Activated naive CD8-positive, alpha-beta T cell treated with anti-CD3 and anti-CD28 coated beads for 36 hours (primary cell): Measurements from ENCODE around the gene PHLPP1. TPM values are rescaled to one million over a fixed set of nuclear protein-coding genes. Genes with fewer than 3 reads are reported as not detected.
"Not testable (repeated sequence)": the region's sequence is repeated elsewhere in the genome, so short reads cannot be mapped to it uniquely, and the experiment has no call there.

ENCODE experiments used
- DNase-seq: peaks from one replicate; pipeline ENCODE4 v3.0.0; 2021
- H3K27ac Mint-ChIP-seq: one replicate; pipeline ENCODE4 v1.8.0; 2022; ENCODE audit warnings: mild to moderate bottlenecking, moderate library complexity, mixed read lengths
- H3K27me3 Mint-ChIP-seq: one replicate; pipeline ENCODE4 v1.8.0; 2022; ENCODE audit warnings: mild to moderate bottlenecking, mixed read lengths
- H3K36me3 Mint-ChIP-seq: one replicate; pipeline ENCODE4 v1.8.0; 2021; ENCODE audit warnings: mild to moderate bottlenecking, mixed read lengths
- H3K4me1 Mint-ChIP-seq: one replicate; pipeline ENCODE4 v1.8.0; 2021; ENCODE audit warnings: mixed read lengths
- H3K4me3 Mint-ChIP-seq: one replicate; pipeline ENCODE4 v1.8.0; 2022; ENCODE audit warnings: mild to moderate bottlenecking, moderate library complexity, mixed read lengths
- H3K9me3 Mint-ChIP-seq: one replicate; pipeline ENCODE4 v1.8.0; 2022; ENCODE audit warnings: mixed read lengths
- total RNA-seq, 2 experiments: library from RNA; stranded (reverse); gene quantifications; one replicate each; pipeline ENCODE4 v1.2.3, GENCODE V29; 2021

PHLPP1 gene
- total RNA-seq, 2 experiments from 2014 or later, result 10.4 to 11.4 TPM

GRCh38 chr18:62904396-62905285 is 189.3 kb downstream of the PHLPP1 start:
- Mint-ChIP-seq H3K4me3 (no peak overlapping the region), H3K27me3 (no peaks in the 10 kb centered on the region), H3K9me3 (no peaks in the 10 kb centered on the region), H3K27ac (no peak overlapping the region), H3K4me1 (no peaks in the 10 kb centered on the region), H3K36me3 (peaks cover 10% of the 10 kb centered on the region)
- no peak for DNase-seq

- DNase-seq, result no peak
- no peaks in the 10 kb centered on the region for H3K9me3 Mint-ChIP-seq
- H3K27me3 Mint-ChIP-seq, result no peaks in the 10 kb centered on the region
- H3K4me3 Mint-ChIP-seq, result no peak overlapping the region
- peaks cover 4% of the 10 kb centered on the region for H3K4me1 Mint-ChIP-seq
- no peak overlapping the region for H3K27ac Mint-ChIP-seq
- peaks cover 6% of the 10 kb centered on the region for H3K36me3 Mint-ChIP-seq
These were observed 197.5 kb downstream of the PHLPP1 start for GRCh38 chr18:62912885-62913284.

GRCh38 chr18:62913824-62914223 is 198.5 kb downstream of the PHLPP1 start:
- not testable (repeated sequence) for H3K4me1 Mint-ChIP-seq, H3K27me3 Mint-ChIP-seq, H3K27ac Mint-ChIP-seq, H3K36me3 Mint-ChIP-seq, DNase-seq, H3K9me3 Mint-ChIP-seq, H3K4me3 Mint-ChIP-seq

- Mint-ChIP-seq H3K4me1 (peaks cover 4% of the 10 kb centered on the region), H3K9me3 (no peaks in the 10 kb centered on the region), H3K27ac (no peak overlapping the region), H3K4me3 (no peak overlapping the region), H3K27me3 (no peaks in the 10 kb centered on the region), H3K36me3 (peaks cover 6% of the 10 kb centered on the region)
- DNase-seq, result no peak
These were observed 199.6 kb downstream of the PHLPP1 start for GRCh38 chr18:62914871-62915392.

GRCh38 chr18:62918361-62918760 is 203.0 kb downstream of the PHLPP1 start:
- H3K4me1 Mint-ChIP-seq, result no peaks in the 10 kb centered on the region
- H3K9me3 Mint-ChIP-seq, result no peaks in the 10 kb centered on the region
- no peak overlapping the region for H3K4me3 Mint-ChIP-seq
- H3K36me3 Mint-ChIP-seq, result peaks cover 16% of the 10 kb centered on the region
- no peak overlapping the region for H3K27ac Mint-ChIP-seq
- no peaks in the 10 kb centered on the region for H3K27me3 Mint-ChIP-seq
- DNase-seq, result no peak

- H3K27ac Mint-ChIP-seq, result no peak overlapping the region
- no peak overlapping the region for H3K4me3 Mint-ChIP-seq
- DNase-seq, result no peak
- H3K27me3 Mint-ChIP-seq, result no peaks in the 10 kb centered on the region
- H3K36me3 Mint-ChIP-seq, result peaks cover 16% of the 10 kb centered on the region
- H3K4me1 Mint-ChIP-seq, result no peaks in the 10 kb centered on the region
- H3K9me3 Mint-ChIP-seq, result no peaks in the 10 kb centered on the region
These were observed 203.9 kb downstream of the PHLPP1 start for GRCh38 chr18:62919109-62919838.

- no peaks in the 10 kb centered on the region for H3K27me3 Mint-ChIP-seq
- DNase-seq, result no peak
- H3K4me3 Mint-ChIP-seq, result no peak overlapping the region
- peaks cover 4% of the 10 kb centered on the region for H3K9me3 Mint-ChIP-seq
- peaks cover 10% of the 10 kb centered on the region for H3K36me3 Mint-ChIP-seq
- no peak overlapping the region for H3K27ac Mint-ChIP-seq
- H3K4me1 Mint-ChIP-seq, result no peaks in the 10 kb centered on the region
These were observed 209.8 kb downstream of the PHLPP1 start for GRCh38 chr18:62925031-62925688.

GRCh38 chr18:62928326-62928725 is 213.0 kb downstream of the PHLPP1 start:
- Mint-ChIP-seq H3K27ac (no peak overlapping the region), H3K4me3 (no peak overlapping the region), H3K4me1 (no peaks in the 10 kb centered on the region), H3K9me3 (peaks cover 21% of the 10 kb centered on the region), H3K36me3 (peaks cover 13% of the 10 kb centered on the region), H3K27me3 (no peaks in the 10 kb centered on the region)
- no peak for DNase-seq

- peaks cover 6% of the 10 kb centered on the region for H3K4me1 Mint-ChIP-seq
- no peak overlapping the region for H3K27ac Mint-ChIP-seq
- DNase-seq, result no peak
- H3K9me3 Mint-ChIP-seq, result peaks cover 24% of the 10 kb centered on the region
- H3K36me3 Mint-ChIP-seq, result peaks cover 10% of the 10 kb centered on the region
- no peak overlapping the region for H3K4me3 Mint-ChIP-seq
- no peaks in the 10 kb centered on the region for H3K27me3 Mint-ChIP-seq
These were observed 218.0 kb downstream of the PHLPP1 start for GRCh38 chr18:62933261-62933887.

- no peak overlapping the region for H3K4me3 Mint-ChIP-seq
These were observed 220.7 kb downstream of the PHLPP1 start for GRCh38 chr18:62935994-62936393.

GRCh38 chr18:62937065-62937464 is 221.7 kb downstream of the PHLPP1 start:
- Mint-ChIP-seq H3K9me3 (peaks cover 9% of the 10 kb centered on the region), H3K4me3 (no peak overlapping the region), H3K27me3 (no peaks in the 10 kb centered on the region), H3K27ac (no peak overlapping the region), H3K36me3 (peaks cover 3% of the 10 kb centered on the region), H3K4me1 (peaks cover 17% of the 10 kb centered on the region)
- DNase-seq, result no peak

More at GRCh38 chr18:62935994-62936393, 220.7 kb downstream of the PHLPP1 start:
- H3K4me1 Mint-ChIP-seq, result peaks cover 17% of the 10 kb centered on the region
- H3K9me3 Mint-ChIP-seq, result peaks cover 15% of the 10 kb centered on the region
- no peak for DNase-seq
- peaks cover 10% of the 10 kb centered on the region for H3K36me3 Mint-ChIP-seq
- H3K27ac Mint-ChIP-seq, result no peak overlapping the region
- no peaks in the 10 kb centered on the region for H3K27me3 Mint-ChIP-seq

GRCh38 chr18:62938006-62938405 is 222.7 kb downstream of the PHLPP1 start:
- Mint-ChIP-seq H3K4me3 (no peak overlapping the region), H3K27me3 (no peaks in the 10 kb centered on the region), H3K4me1 (peaks cover 17% of the 10 kb centered on the region), H3K9me3 (peaks cover 5% of the 10 kb centered on the region), H3K27ac (no peak overlapping the region), H3K36me3 (no peaks in the 10 kb centered on the region)
- DNase-seq, result no peak

GRCh38 chr18:62938487-62938886 is 223.1 kb downstream of the PHLPP1 start:
- no peak for DNase-seq
- Mint-ChIP-seq H3K36me3 (no peaks in the 10 kb centered on the region), H3K9me3 (peaks cover 2% of the 10 kb centered on the region), H3K27me3 (no peaks in the 10 kb centered on the region), H3K4me1 (peaks cover 17% of the 10 kb centered on the region), H3K27ac (no peak overlapping the region), H3K4me3 (no peak overlapping the region)

GRCh38 chr18:62939433-62939832 is 224.1 kb downstream of the PHLPP1 start:
- no peaks in the 10 kb centered on the region for H3K36me3 Mint-ChIP-seq
- peak overlapping the region; percentile 31 for H3K27ac Mint-ChIP-seq
- no peak overlapping the region for H3K4me3 Mint-ChIP-seq
- no peaks in the 10 kb centered on the region for H3K9me3 Mint-ChIP-seq
- no peaks in the 10 kb centered on the region for H3K27me3 Mint-ChIP-seq
- DNase-seq, result no peak
- H3K4me1 Mint-ChIP-seq, result peaks cover 17% of the 10 kb centered on the region
